Neural progenitor cell (in vitro differentiated cells): ENCODE results near the gene P2RY6. TPM values are rescaled to one million over a fixed set of nuclear protein-coding genes. Genes with fewer than 3 reads are reported as not detected.

Experiments used
- DNase-seq: peaks from one replicate; pipeline ENCODE4 v3.0.0-alpha.2; 2016; ENCODE audit warnings: low spot score
- H2AFZ ChIP-seq: fragments of 200-600 bp; sonication (generic); replicated peaks from 2 replicates; pipeline ENCODE4 v1.6.1; 2016; ENCODE audit warnings: antibody characterized with exemption
- H3F3A ChIP-seq: fragments of 200-600 bp; sonication (generic); 2 replicates; pipeline ENCODE4 v1.6.1; 2016; ENCODE audit warnings: antibody characterized with exemption, low read depth
- H3K27ac ChIP-seq: fragments of 200-600 bp; sonication (generic); 2 replicates; pipeline ENCODE4 v1.5.1; 2016; ENCODE audit warnings: mild to moderate bottlenecking
- H3K27me3 ChIP-seq: fragments of 200-600 bp; sonication (generic); 2 replicates; pipeline ENCODE4 v1.6.1; 2016; ENCODE audit warnings: mild to moderate bottlenecking, moderate library complexity
- H3K36me3 ChIP-seq: fragments of 200-600 bp; sonication (generic); 2 replicates; pipeline ENCODE4 v1.5.1; 2016
- H3K4me1 ChIP-seq: fragments of 200-600 bp; sonication (generic); 2 replicates; pipeline ENCODE4 v1.6.1; 2016; ENCODE audit warnings: mixed run types
- H3K4me2 ChIP-seq: fragments of 200-600 bp; sonication (generic); 2 replicates; pipeline ENCODE4 v1.6.1; 2016
- H3K4me3 ChIP-seq: fragments of 200-600 bp; sonication (generic); 2 replicates; pipeline ENCODE4 v1.5.1; 2016
- H3K79me2 ChIP-seq: fragments of 200-600 bp; sonication (generic); 2 replicates; pipeline ENCODE4 v1.6.1; 2016; ENCODE audit warnings: low read depth
- H3K9ac ChIP-seq: fragments of 200-600 bp; sonication (generic); 2 replicates; pipeline ENCODE4 v1.6.1; 2016
- H3K9me3 ChIP-seq: fragments of 200-600 bp; sonication (generic); 2 replicates; pipeline ENCODE4 v1.5.1; 2016; ENCODE audit warnings: low read depth
- H4K20me1 ChIP-seq: fragments of 200-600 bp; sonication (generic); 2 replicates; pipeline ENCODE4 v1.6.1; 2016; ENCODE audit warnings: low read depth
- H3K27ac Mint-ChIP-seq: 3 replicates; pipeline ENCODE4 v1.8.0; 2021; ENCODE audit warnings: mixed read lengths
- H3K27me3 Mint-ChIP-seq: 2 replicates; pipeline ENCODE4 v1.8.0; 2022; ENCODE audit warnings: low read depth, mild to moderate bottlenecking, inconsistent platforms, moderate library complexity, mixed read lengths; ENCODE audit not compliant: insufficient read depth
- H3K36me3 Mint-ChIP-seq: 3 replicates; pipeline ENCODE4 v1.8.0; 2021; ENCODE audit warnings: mixed read lengths
- H3K4me1 Mint-ChIP-seq: 3 replicates; pipeline ENCODE4 v1.8.0; 2021; ENCODE audit warnings: mixed read lengths
- H3K4me3 Mint-ChIP-seq: 3 replicates; pipeline ENCODE4 v1.8.0; 2021; ENCODE audit warnings: mild to moderate bottlenecking, moderate library complexity, mixed read lengths
- H3K9me3 Mint-ChIP-seq: 3 replicates; pipeline ENCODE4 v1.8.0; 2020; ENCODE audit warnings: mixed read lengths
- CTCF ChIP-seq: fragments of 200-600 bp; sonication (generic); IDR thresholded peaks from 2 replicates; pipeline ENCODE4 v1.5.1; 2017; ENCODE audit warnings: antibody characterized with exemption, mild to moderate bottlenecking
- EZH2 ChIP-seq: fragments of 200-600 bp; sonication (generic); IDR thresholded peaks from 2 replicates; pipeline ENCODE4 v1.6.1; 2017; ENCODE audit warnings: antibody characterized with exemption, mild to moderate bottlenecking, moderate library complexity
- EZH2phosphoT487 ChIP-seq: fragments of 200-600 bp; sonication (generic); IDR thresholded peaks from 2 replicates; pipeline ENCODE4 v1.6.1; 2017; ENCODE audit warnings: antibody characterized with exemption
- total RNA-seq: library from RNA; depleted of rRNA; stranded (reverse); fragments of >200 nt; gene quantifications from 2 replicates; pipeline ENCODE4 v1.2.3, GENCODE V29; 2015; ENCODE audit warnings: low replicate concordance

P2RY6 gene
- total RNA-seq, 1 donor from 2014 or later = not detected

GRCh38 chr11:73334384-73335203 is 62.5 kb downstream of the P2RY6 start:
- TF ChIP-seq CTCF = no peak
- no peak for TF ChIP-seq EZH2phosphoT487
- TF ChIP-seq EZH2 = no peak
- Mint-ChIP-seq H3K36me3 (peaks cover 5% of the 10 kb centered on the region), H3K27ac (peak overlapping the region; percentile 97), H3K4me1 (peaks cover 71% of the 10 kb centered on the region), H3K4me3 (peak overlapping the region; percentile 77), H3K27me3 (peaks cover 2% of the 10 kb centered on the region), H3K9me3 (no peaks in the 10 kb centered on the region)
- no peak overlapping the region for H3K9ac ChIP-seq
- peaks cover 40% of the 10 kb centered on the region for H3F3A ChIP-seq
- H3K27ac ChIP-seq = peak overlapping the region; percentile 68
- H3K4me2 ChIP-seq = peak overlapping the region; percentile 35
- peaks cover 60% of the 10 kb centered on the region for H4K20me1 ChIP-seq
- DNase-seq = peak; percentile 39
- H3K79me2 ChIP-seq = peaks cover 48% of the 10 kb centered on the region
- H3K9me3 ChIP-seq = no peaks in the 10 kb centered on the region
- H3K27me3 ChIP-seq = no peaks in the 10 kb centered on the region
- no peaks in the 10 kb centered on the region for H3K36me3 ChIP-seq
- peaks cover 61% of the 10 kb centered on the region for H3K4me1 ChIP-seq
- no peak overlapping the region for H2AFZ ChIP-seq
- no peak overlapping the region for H3K4me3 ChIP-seq

GRCh38 chr11:73335204-73335923 is 63.2 kb downstream of the P2RY6 start:
- TF ChIP-seq EZH2 (no peak), EZH2phosphoT487 (no peak), CTCF (peak; percentile 97)
- Histone ChIP-seq H4K20me1 (peaks cover 68% of the 10 kb centered on the region), H3K4me3 (no peak overlapping the region), H3K9me3 (no peaks in the 10 kb centered on the region), H3K4me2 (peak overlapping the region; percentile 35), H3K79me2 (peaks cover 40% of the 10 kb centered on the region), H3K9ac (no peak overlapping the region), H2AFZ (no peak overlapping the region), H3F3A (peaks cover 36% of the 10 kb centered on the region), H3K36me3 (no peaks in the 10 kb centered on the region), H3K4me1 (peaks cover 54% of the 10 kb centered on the region), H3K27ac (peak overlapping the region; percentile 68), H3K27me3 (no peaks in the 10 kb centered on the region)
- H3K36me3 Mint-ChIP-seq = peaks cover 8% of the 10 kb centered on the region
- H3K27me3 Mint-ChIP-seq = peaks cover 2% of the 10 kb centered on the region
- H3K9me3 Mint-ChIP-seq = no peaks in the 10 kb centered on the region
- H3K4me1 Mint-ChIP-seq = peaks cover 66% of the 10 kb centered on the region
- H3K27ac Mint-ChIP-seq = peak overlapping the region; percentile 84
- DNase-seq = peak; percentile 83
- H3K4me3 Mint-ChIP-seq = peak overlapping the region; percentile 72

DNA sequence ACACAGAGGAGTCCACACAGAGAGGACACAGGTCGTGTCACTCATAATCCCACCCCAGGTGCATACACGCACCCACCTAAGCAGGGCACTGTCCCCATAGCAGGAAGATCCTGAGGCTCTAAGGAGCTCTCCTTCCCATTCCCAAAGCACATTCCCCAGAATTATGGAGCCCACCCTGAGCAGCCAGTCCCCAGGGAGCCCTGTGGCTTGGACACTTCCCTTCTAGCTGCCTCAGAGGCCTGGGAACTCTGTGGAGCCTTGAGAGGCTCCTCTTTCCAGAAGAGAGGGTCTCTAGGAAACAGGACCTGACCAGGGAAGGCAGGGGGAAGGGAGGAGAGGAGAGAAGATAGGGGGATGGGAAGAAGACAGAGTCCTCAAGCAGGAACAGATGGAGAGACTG is 65.7 kb downstream of the P2RY6 start:
- Histone ChIP-seq H2AFZ (no peak overlapping the region), H3K4me1 (peaks cover 35% of the 10 kb centered on the region), H3K4me2 (no peak overlapping the region), H3K9ac (no peak overlapping the region), H3K9me3 (no peaks in the 10 kb centered on the region), H3F3A (peaks cover 17% of the 10 kb centered on the region), H3K27me3 (peaks cover 21% of the 10 kb centered on the region), H3K4me3 (no peak overlapping the region), H3K36me3 (no peaks in the 10 kb centered on the region), H4K20me1 (peaks cover 86% of the 10 kb centered on the region), H3K79me2 (peaks cover 28% of the 10 kb centered on the region), H3K27ac (no peak overlapping the region)
- no peaks in the 10 kb centered on the region for H3K9me3 Mint-ChIP-seq
- H3K27ac Mint-ChIP-seq = no peak overlapping the region
- peaks cover 9% of the 10 kb centered on the region for H3K27me3 Mint-ChIP-seq
- H3K4me3 Mint-ChIP-seq = no peak overlapping the region
- H3K4me1 Mint-ChIP-seq = peaks cover 56% of the 10 kb centered on the region
- no peak for DNase-seq
- peaks cover 21% of the 10 kb centered on the region for H3K36me3 Mint-ChIP-seq
- no peak for TF ChIP-seq EZH2phosphoT487
- no peak for TF ChIP-seq EZH2
- no peak for TF ChIP-seq CTCF
